GM12878 (cell line): Measurements from ENCODE around the gene FAR2.

Source experiments
- GABPA ChIP-seq: IDR thresholded peaks from 2 replicates; pipeline ENCODE4 v1.6.1; 2014; ENCODE audit warnings: antibody characterized with exemption, low read depth, mild to moderate bottlenecking, inconsistent platforms
- HDAC2 ChIP-seq: fragments of 200-600 bp; sonication (generic); IDR thresholded peaks from 2 replicates; pipeline ENCODE4 v1.6.1; 2017
- RAD21 ChIP-seq: IDR thresholded peaks from 2 replicates; pipeline ENCODE4 v1.6.1; 2011; ENCODE audit warnings: mild to moderate bottlenecking, low read depth, low read length, moderate library complexity; ENCODE audit not compliant: insufficient read depth
- SRF ChIP-seq, 2 experiments: IDR thresholded peaks; 2 replicates each; pipeline ENCODE4 v1.6.1; 2011; ENCODE audit warnings: low read depth in 2 of 2, low read length in 2 of 2, mild to moderate bottlenecking in 1 of 2, moderate library complexity in 1 of 2
- SUZ12 ChIP-seq: fragments of 200-600 bp; sonication (generic); IDR thresholded peaks from one replicate; pipeline ENCODE4 v1.6.1; 2018; ENCODE audit warnings: antibody characterized with exemption, mild to moderate bottlenecking; ENCODE audit not compliant: unreplicated experiment
- WRNIP1 ChIP-seq: IDR thresholded peaks from 2 replicates; pipeline ENCODE4 v1.6.1; 2011; ENCODE audit warnings: low read depth, low read length, improper control_type of control experiment, borderline replicate concordance
- TF ChIP-seq, protein P1 (sequence below), 3 experiments: IDR thresholded peaks in 2 of 3; conservative IDR thresholded peaks in 1 of 3; 2 replicates each; pipeline ENCODE4 v1.5.1; 2011; ENCODE audit warnings: low read depth in 3 of 3, low read length in 3 of 3, mild to moderate bottlenecking in 3 of 3, control low read depth in 2 of 3, moderate library complexity in 2 of 3, inconsistent platforms in 1 of 3, mixed read lengths in 1 of 3; ENCODE audit not compliant: control insufficient read depth in 2 of 3, insufficient read depth in 1 of 3; ENCODE audit errors: extremely low read depth in 1 of 3

DNA sequence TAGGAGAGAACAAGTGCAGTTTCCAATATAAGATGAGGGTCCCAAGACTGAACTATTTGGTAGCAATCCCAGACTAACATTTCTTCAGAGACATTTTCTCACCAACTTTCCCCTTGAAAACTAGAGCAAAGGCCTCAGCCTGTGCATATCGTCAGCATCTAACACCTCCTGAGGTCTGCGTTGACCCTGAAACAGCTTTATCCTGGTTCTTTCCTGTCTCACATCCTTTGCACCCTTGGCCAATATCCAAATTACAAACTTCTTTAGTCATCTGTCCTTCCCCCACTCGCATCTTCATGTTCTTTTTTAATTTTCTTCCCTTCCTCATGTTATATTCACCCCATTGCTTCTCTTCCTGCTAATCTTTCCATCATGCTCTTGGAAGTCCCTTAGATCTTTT is 83.0 kb downstream of the FAR2 start:
- no peak for TF ChIP-seq GABPA
- no peak for TF ChIP-seq HDAC2
- TF ChIP-seq RAD21 = no peak
- no peak for TF ChIP-seq SUZ12
- TF ChIP-seq, protein P1, sequence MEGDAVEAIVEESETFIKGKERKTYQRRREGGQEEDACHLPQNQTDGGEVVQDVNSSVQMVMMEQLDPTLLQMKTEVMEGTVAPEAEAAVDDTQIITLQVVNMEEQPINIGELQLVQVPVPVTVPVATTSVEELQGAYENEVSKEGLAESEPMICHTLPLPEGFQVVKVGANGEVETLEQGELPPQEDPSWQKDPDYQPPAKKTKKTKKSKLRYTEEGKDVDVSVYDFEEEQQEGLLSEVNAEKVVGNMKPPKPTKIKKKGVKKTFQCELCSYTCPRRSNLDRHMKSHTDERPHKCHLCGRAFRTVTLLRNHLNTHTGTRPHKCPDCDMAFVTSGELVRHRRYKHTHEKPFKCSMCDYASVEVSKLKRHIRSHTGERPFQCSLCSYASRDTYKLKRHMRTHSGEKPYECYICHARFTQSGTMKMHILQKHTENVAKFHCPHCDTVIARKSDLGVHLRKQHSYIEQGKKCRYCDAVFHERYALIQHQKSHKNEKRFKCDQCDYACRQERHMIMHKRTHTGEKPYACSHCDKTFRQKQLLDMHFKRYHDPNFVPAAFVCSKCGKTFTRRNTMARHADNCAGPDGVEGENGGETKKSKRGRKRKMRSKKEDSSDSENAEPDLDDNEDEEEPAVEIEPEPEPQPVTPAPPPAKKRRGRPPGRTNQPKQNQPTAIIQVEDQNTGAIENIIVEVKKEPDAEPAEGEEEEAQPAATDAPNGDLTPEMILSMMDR (IDR thresholded peaks at IDR 0.05 in 2 of 3, conservative IDR thresholded peaks at IDR 0.05 in 1 of 3; ENCODE audit: control insufficient read depth in 2 of 3, extremely low read depth in 1 of 3, insufficient read depth in 1 of 3, low read depth in 3 of 3, low read length in 3 of 3) = no peak
- no peak for TF ChIP-seq SRF (IDR thresholded peaks at IDR 0.05; ENCODE audit: low read depth in 2 of 2, low read length in 2 of 2)
- no peak for TF ChIP-seq WRNIP1
